GM21515 (cell line): ENCODE measurements around the gene NSMCE1.
"Not testable (repeated sequence)": the region's sequence is repeated elsewhere in the genome, so short reads cannot be mapped to it uniquely, and the experiment has no call there.

ENCODE experiments used
- ATAC-seq: cut with Tn5 transposase; IDR thresholded peaks from one replicate; pipeline ENCODE4 v1.9.1; 2021; ENCODE audit not compliant: unreplicated experiment

Gene NSMCE1

DNA sequence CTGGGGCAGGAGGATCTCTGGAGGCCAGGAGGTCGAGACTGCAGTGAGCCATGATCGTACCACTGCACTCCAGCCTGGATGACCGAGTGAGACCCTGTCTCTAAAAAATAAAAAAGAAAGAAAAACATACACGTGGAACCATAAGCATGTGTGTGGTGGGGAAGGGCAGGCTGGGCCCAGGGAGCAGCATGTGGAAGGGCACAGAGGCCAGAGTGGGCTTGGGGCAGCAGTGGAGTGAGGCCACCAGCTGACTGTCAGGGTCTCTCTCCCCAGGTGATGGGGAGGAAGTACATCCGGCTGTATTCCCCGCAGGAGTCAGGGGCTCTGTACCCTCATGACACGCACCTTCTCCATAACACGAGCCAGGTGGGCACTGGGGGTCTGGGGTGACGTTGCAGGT lies 48.5 kb downstream of the NSMCE1 start:
- no peak for ATAC-seq

- no peak for ATAC-seq
Measured at GRCh38 chr16:27219161-27219560, 49.4 kb downstream of the NSMCE1 start.

DNA sequence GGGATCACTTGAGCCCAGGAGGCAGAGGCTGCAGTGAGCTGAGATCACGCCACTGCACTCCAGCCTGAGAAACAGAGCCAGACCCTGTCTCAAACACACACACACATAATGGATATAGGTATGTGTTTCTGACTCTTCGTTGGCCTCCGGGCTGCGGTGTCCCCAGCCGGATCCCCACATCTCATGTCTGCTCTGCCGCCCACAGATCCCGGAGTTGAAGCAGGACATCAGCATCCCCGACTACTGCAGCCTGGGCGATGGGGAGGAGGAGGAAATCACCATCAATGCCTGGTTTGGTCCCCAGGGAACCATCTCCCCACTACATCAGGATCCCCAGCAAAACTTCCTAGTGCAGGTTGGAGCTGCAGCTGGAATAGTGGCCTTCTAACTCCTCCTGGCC lies 49.8 kb downstream of the NSMCE1 start:
- ATAC-seq = no peak

GRCh38 chr16:27217256-27217655 lies 51.3 kb downstream of the NSMCE1 start:
- ATAC-seq = no peak

DNA sequence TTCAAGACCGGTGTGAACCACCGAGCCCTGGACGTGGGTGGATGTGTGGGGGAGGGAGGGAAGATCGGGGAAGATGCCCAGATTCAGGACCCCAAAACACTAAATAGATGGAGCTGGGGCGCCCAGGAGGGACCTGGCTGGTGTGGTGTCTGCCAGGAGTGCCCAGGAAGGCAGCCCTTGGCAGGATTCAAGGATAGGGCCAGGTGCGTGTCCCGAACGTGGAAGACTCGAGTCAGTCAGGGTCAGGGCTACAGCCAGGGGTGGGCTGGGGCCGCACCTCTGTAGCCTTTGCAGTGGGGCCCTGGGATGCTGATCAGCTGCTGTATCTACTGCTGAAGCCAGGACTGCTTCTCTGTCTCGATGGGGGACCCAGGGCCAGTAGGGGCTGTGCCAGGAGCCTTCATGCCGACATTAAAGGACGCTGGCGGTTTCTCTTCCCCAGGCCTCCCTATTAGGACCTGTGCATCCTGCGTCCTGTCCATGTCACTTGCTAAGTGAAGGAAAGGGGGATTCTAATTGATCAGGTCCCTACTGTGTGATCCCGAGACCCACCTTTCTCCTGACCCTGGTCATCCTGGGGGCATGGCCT lies 52.2 kb downstream of the NSMCE1 start:
- ATAC-seq = no peak

- no peak for ATAC-seq
Measured at GRCh38 chr16:27215660-27216059, 52.9 kb downstream of the NSMCE1 start.

DNA sequence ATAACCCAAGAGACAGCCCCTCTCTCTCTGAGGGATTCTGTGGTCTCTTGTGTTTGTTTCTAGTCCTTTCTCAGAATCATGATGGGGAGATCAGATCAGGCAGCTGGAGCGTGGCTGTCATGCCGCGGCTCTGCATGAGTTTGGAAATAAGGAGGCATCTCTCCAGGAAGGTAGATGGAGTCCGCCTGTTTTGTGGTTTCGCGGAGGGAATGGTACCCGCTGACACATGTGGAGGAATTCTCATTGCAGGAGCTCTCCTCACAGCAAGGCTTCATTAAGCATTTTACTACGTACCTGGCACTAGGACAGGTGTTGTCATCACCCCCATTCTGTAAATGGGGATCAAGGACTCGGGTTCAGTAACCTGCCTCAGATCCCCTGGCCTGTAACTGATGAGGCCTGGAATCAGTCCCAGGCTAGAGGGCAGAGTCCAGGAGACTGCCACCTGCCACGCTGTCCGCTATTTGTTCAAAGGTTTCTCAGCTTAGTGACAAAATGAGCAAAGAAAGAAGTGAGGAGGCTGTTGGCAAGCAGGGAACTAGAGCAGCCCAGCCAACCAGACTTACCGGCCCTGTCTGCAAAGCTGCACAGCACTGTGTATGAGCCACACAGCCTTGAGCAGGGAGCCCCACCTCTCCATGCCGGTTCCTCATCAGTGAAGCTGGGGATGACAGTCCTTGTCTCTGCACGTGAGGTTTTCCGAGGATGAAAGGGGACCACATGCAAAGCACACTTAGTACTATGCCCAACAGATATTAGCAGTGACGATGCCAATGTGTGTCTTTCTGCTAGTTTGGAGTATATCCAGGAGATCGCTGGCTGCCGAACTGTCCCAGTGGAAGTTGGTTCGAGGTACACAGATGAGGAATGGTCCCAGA lies 54.2 kb downstream of the NSMCE1 start:
- ATAC-seq = no peak

- no peak for ATAC-seq
Measured at GRCh38 chr16:27211026-27211425, 57.5 kb downstream of the NSMCE1 start.

DNA sequence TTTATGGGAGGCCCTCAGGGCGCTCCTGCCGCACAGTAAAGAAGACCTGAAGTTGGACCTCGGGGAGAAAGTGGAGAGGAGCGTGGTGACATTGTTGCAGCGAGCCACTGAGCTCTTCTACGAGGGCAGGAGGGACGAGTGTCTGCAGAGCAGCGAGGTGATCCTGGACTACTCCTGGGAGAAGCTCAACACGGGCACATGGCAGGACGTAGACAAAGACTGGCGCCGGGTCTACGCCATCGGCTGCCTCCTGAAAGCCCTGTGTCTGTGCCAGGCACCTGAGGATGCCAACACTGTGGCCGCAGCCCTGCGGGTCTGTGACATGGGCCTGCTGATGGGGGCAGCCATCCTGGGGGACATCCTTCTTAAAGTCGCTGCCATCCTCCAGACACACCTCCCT lies 58.4 kb downstream of the NSMCE1 start:
- ATAC-seq = no peak

DNA sequence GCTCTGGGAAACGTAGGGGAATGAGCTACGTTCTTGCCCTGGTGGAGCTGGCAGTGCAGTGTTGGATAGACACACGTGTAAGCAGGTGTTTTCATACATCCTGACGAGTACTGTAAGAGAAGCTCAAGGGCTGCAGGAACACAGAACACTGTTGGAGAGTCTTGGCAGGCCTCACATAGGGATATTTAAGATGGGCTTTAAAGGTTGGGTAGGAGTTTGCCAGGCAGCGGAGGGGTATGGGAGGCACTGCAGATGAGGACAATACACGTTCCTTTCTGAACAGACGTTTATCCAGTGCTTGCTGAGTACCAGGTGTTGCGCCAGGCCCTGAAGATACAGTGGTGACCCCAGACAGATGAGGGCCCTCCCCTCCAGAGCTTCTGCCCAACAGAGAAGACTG lies 59.0 kb downstream of the NSMCE1 start:
- no peak for ATAC-seq

DNA sequence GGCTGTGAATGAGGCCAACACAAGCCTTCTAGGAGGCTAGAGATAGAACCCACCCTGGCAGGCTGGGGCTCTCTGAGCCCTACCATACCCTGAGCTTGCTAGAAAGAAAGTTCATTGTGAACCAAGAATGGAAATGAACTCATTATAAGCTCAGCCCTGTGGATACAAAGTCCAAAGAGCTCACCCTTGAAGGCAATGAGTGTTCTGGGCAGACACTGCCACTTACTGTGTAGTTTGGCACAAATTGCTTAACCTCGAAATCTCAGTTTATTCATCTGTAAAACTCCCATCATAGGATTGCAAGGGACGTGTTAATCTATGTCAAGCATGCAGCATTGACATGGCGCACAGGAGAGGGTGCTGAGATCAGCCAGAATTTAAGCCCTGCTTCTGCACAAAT lies 59.8 kb downstream of the NSMCE1 start:
- ATAC-seq = no peak

DNA sequence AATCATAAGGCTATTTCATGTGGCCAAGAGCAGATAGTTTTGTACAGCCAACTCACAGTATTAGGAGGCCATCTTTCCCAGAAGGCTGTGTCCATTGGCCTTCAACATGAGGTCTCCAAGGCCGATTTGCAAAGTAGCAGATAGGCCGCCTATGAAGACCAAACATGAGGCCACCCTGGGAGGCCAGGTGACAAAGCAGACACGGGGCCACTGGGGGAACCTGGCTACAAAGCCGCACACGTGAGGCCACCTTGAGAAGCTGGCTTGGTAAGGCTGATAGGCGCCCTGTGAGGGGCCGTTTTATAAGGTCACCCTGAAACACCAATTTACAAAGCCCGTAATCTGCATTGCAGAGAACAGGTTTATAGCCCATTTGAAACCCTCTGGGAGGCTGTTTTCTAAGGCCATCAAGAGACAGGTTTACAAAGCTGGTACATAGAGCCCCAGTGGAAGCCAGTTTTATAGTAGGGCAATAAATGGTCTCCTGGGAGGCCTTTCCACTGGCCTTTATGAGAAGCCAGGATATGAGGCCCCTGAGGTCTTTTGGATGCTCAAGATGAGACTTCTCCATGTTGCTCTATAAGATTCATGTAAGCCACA lies 60.4 kb downstream of the NSMCE1 start:
- no peak for ATAC-seq

DNA sequence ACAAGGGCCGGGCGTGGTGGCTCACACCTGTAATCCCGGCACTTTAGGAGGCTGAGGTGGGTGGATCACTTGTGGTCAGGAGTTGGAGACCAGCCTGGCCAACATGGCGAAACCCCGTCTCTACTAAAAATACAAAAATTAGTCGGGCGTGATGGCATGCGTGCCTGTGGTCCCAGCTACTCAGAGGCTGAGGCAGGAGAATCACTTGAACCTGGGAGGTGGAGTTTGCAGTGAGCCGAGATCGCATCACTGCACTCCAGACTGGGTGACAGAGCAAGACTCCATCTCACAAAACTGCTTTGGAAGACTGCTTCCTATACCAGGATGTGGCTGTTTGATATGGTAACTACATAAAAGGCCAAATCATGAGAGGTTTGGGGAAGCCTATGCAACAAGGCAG lies 61.5 kb downstream of the NSMCE1 start:
- not testable (repeated sequence) for ATAC-seq

GRCh38 chr16:27205423-27206065 lies 63.0 kb downstream of the NSMCE1 start:
- no peak for ATAC-seq

GRCh38 chr16:27204312-27204915 lies 64.2 kb downstream of the NSMCE1 start:
- ATAC-seq = no peak

DNA sequence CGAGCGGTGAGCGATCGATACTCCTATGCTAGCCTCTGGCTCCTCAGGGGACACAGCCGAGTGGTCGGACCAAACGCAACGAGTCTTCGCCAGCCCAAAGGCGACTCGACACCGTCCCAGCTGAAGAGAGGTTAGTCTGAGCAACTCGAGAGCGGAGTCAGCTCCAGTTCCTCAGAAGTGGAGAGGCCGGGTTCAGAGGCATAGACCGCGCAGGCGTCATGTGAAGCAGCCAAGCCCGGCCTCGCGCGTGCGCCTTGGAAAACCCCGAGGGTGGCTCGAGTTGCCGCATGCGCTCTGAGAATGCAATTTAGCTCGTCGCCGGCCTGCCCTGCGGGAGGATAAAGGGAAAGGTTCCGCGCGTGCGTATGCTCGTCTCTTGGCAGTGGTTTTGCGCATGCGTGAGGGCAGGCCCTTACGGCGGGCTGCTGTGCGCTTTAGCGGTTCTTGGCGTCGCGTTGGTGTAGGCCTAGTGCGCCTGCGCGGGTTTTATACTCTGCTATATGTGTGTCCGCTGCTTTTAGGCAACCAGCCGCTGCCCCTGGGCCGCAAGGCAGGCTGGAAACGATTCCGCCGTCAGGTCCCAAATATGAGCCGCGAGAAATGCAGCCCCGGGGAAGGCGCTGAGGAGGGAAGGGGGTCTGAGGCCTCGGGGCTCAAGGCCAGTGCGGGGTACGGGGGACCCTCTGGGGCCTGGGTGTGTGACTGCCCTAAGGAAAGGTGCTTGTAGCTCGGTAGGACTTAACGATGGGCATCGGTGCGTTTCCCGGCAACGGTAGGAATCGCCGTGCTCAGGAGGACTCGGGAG lies 64.9 kb downstream of the NSMCE1 start, which contains the start of gene KDM8:
Gene KDM8 (plus strand): TSS at position 20 of the 805 bp plus-strand sequence. CDS start 6,598 bp downstream, outside the sequence.
- peak; percentile 79 for ATAC-seq

DNA sequence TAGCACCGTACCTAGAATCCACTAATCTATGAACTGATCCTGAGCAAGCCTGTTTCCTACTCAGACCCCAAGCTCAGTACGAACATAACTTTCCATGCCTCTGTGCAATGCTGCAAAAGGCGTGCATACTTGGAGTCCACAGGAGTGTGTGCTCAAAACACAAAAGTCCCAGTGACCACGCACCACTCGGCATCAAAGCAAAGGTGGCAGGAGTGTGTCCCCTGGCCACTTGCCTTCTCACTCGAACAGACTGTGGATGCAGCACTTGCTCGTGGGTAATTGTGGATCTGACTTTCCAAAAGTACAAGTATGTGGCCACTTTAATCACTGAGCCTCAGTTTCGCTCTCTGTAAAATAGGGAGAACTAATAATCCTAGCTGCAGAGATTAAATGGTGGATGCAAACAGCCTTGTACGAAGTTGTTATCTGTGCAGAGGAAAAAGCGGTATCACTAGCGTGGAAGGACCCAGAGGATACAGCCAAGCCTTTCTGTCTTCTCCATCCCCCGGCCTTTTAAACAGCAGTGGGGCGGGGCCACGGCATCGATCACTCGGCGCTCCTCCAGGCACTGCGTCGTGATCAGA lies 65.6 kb downstream of the NSMCE1 start:
- ATAC-seq = peak; percentile 57

DNA sequence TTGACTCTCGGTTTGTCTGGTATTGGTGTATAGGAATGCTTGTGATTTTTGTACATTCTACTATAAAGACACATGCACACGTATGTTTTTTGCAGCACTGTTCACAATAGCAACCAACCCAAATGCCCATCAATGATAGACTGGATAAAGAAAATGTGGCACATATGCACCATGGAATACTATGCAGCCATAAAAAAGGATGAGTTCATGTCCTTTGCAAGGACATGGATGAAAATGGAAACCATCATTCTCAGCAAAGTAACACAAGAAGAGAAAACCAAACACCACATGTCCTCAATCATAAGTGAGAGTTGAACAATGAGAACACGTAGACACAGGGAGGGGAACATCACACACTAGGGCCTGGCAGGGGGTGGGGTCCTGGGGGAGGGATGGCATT lies 67.7 kb downstream of the NSMCE1 start:
- not testable (repeated sequence) for ATAC-seq

- ATAC-seq = no peak
Measured at GRCh38 chr16:27199736-27200135, 68.8 kb downstream of the NSMCE1 start.

- ATAC-seq = no peak
Measured at GRCh38 chr16:27199235-27199586, 69.4 kb downstream of the NSMCE1 start.
